Activated CD8-positive, alpha-beta memory T cell treated with anti-CD3 and anti-CD28 coated beads, Interleukin-2, amount 50 U/mL, for 1 hour (primary cell): ENCODE data around the gene SLC43A1.
"Not testable (repeated sequence)": the region's sequence is repeated elsewhere in the genome, so short reads cannot be mapped to it uniquely, and the experiment has no call there.

Source experiments
- DNase-seq: peaks from one replicate; pipeline ENCODE4 v3.0.0-alpha.2; 2020; ENCODE audit errors: extremely low read depth

SLC43A1 gene

DNA sequence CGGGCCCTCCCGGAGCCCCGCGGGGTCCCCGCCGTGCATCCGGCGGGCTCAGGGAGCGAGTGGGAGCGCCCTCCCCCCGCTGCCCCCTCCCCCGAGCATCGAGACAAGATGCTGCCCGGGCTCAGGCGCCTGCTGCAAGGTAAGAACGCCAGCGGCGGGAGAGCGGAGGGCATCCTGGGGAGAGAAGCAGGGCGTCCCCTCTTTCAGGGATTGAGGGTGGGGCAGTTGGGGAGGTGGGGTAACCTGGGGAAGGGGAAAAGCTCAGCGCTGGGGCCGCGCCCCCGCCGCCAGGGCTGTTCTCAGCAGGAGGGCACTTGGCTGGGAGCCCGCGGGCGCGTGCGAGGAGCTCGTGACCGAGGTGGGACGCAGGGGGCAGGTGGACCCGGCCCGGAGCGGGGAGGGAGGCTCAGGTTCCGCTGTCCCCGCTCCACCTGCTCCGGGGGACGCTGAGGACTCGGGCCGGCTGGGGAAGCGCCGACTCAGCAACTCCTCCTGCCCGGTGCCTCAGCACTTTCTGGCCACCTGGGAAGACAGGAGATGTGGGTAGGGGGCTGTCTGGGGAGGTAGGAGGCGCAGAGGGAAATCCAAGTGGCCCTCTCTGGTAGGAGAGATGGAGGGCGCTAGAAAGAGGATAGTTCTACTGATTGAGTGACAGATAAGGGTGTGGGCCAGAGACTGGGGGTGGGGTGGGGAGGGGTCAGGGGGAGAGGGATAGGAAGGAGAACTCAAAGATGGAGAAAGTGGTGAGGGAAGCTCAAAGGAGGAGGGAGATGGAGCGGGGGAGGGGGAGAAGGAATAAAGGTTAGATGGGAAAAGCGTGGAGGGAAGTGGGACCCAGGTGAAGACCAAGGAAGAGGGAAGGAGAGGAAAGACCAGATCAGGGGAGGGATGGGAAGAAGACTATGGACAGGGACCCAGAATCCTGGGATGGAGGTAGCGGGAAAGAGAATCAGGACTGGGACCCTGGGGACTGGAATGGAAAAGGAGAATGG is 54.4 kb downstream of the SLC43A1 start:
- no peak for DNase-seq

- DNase-seq, result no peak
Measured at GRCh38 chr11:57460022-57460757, 55.3 kb downstream of the SLC43A1 start, which contains the start of gene RTN4RL2. RTN4RL2 (plus strand) TSS chr11:57460528; CDS start chr11:57460866, 338 bp downstream.

DNA sequence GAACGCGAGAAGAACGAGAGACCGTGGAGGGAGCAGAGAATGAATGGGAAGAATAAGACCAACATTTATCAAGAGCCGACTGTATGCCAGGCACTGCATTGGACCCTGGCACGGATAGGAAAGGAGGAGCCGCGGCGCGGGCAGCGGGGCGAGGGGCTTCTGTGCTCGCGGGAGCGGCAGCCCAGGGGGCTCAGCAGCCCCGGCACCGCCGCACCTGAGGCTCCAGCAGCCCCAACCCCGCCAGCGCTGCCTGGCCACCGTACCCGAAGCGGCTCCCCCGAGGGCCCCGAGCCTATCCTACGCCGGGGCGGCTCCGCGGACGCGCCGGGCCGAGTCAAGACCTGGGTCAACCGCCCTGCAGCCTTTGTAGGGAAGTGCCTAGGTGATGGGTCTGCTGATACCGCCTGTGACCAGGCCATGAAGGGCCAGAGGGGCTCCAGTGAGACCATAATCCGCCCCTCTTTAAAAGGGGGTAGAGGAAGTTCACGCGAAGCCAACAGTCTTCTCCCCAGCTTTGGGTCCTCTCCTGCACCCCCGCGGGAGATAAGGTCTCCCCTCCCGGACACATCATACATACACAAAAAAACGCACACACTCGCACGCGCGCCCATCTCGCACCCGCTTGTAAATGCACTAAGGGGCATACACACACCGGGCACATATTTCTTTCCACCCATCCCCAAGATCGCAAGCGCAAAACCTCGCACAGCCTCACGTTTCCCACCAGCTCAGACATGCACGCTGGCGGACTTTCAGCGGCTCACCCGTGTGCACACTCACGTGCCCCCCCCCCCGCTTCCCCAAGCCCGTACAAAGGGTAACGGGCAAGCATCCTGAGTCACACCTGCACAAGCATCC is 56.1 kb downstream of the SLC43A1 start:
- DNase-seq, result no peak

DNA sequence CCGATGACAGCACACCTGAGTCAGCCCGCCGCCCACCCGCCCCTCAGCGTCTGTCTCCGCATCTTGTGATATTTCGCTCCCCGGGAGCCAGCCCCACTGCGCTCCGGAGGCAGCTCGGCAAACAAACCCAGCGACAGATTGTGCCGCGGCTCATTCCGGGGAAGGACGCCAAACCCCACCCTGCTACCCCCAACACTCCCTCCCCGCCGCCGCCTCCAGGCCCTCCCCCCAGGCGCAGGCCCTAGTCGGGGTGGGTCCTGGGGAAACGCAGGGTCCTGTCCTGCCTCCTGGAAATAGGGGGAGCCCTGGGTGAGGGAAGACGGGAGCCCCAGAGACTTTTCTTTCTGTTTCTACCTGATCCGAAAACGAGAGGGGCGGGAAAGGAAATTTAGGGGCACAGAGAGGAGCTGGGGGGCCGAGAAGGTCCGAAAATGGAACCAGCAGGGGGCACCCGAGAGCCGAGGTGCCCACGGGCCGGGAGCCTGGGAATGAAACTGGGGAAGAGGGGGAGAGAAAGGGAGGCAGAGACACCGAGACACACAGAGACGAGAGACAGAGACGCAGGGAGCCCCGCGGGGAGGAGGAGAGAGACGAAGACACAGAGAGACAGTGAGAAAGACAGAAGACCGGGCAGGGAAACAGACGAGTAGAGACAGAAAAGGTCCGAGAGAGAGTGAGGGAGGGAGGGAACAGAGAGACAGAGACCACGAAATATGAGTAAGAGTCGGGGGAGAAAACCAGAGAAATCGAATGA is 56.9 kb downstream of the SLC43A1 start:
- DNase-seq, result no peak

DNA sequence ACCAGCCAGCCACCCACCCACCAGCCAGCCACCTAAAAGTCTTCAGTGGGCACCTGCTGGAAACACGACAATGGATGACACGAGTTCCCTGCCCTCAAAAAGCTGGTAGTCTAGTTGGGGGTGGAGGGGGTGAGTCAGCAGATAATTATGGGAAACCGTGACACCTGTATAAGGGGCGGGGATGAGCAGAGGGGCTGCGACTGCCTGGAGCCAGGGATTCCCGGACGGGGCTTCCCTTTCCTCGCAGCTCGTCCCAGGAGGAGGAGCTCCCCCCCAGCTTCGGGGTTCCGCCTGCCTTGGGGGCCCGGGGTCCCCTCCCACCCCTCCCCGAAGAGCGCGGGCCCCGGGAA is 57.5 kb downstream of the SLC43A1 start:
- DNase-seq, result no peak

GRCh38 chr11:57457643-57458023 is 57.9 kb downstream of the SLC43A1 start:
- DNase-seq, result no peak

GRCh38 chr11:57456960-57457642 is 58.4 kb downstream of the SLC43A1 start:
- DNase-seq, result no peak

- no peak for DNase-seq
Measured at GRCh38 chr11:57453543-57454177, 61.8 kb downstream of the SLC43A1 start.

GRCh38 chr11:57446055-57446454 is 69.4 kb downstream of the SLC43A1 start:
- no peak for DNase-seq

DNA sequence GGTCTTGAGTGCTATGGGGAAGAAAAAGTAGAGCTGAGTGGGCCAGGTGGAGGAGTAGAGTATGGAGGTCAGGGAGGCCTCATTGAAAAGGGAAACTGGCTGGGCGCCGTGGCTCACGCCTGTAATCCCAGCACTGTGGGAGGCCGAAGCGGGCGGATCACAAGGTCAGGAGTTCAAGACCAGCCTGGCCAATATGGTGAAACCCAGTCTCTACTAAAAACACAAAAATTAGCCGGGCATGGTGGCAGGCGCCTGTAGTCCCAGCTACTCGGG is 70.4 kb downstream of the SLC43A1 start:
- not testable (repeated sequence) for DNase-seq

GRCh38 chr11:57444362-57445121 is 71.0 kb downstream of the SLC43A1 start:
- no peak for DNase-seq

DNA sequence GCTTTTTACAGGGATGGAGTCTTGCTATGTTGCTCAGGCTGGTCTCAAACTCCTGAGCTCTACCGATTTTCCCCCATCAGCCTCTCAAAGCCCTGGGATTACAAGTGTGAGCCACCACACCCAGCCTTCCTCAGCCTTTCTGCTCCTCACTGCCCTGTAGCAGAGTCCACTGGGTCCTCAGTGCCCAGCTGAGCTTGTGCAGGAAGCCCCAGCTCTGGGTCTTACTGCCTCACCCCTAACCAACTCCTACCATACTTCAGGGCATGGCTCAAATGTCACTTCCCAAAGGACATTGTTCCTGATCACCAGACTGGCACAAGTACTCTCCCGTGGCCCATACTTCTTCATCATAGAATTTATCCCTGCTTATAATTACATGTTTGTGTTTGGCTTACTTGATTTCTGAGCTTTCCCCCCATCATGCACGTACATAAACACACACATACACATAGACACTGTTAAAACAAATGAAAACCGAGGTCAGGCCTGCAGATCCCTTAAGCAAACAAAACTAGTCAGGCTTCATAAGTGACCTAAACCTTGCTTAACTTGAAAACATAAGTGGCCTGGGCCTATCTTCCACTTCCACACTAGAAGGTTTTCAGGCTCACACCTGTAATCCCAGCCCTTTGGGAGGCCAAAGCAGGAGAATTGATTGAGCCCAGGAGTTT is 74.6 kb downstream of the SLC43A1 start:
- DNase-seq, result no peak

DNA sequence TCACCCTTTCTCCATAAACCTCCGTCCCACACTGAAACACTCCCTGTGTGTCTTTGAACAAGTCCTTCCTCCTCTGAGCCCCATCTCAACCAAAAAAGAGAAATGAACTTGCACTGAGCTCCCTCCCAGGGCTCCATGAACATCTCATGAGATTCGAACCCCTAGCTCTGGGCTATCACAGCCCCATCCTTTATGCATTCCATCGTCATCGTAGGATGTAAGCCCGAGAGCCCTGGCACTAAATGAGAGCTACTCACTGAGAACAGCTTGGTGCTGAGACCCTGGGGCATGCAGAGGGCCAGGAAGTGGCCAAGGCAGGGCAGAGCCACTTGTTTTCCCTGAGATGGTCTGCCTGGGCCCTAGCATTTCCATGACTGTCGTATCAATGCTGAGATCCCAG is 75.7 kb downstream of the SLC43A1 start:
- no peak for DNase-seq

DNA sequence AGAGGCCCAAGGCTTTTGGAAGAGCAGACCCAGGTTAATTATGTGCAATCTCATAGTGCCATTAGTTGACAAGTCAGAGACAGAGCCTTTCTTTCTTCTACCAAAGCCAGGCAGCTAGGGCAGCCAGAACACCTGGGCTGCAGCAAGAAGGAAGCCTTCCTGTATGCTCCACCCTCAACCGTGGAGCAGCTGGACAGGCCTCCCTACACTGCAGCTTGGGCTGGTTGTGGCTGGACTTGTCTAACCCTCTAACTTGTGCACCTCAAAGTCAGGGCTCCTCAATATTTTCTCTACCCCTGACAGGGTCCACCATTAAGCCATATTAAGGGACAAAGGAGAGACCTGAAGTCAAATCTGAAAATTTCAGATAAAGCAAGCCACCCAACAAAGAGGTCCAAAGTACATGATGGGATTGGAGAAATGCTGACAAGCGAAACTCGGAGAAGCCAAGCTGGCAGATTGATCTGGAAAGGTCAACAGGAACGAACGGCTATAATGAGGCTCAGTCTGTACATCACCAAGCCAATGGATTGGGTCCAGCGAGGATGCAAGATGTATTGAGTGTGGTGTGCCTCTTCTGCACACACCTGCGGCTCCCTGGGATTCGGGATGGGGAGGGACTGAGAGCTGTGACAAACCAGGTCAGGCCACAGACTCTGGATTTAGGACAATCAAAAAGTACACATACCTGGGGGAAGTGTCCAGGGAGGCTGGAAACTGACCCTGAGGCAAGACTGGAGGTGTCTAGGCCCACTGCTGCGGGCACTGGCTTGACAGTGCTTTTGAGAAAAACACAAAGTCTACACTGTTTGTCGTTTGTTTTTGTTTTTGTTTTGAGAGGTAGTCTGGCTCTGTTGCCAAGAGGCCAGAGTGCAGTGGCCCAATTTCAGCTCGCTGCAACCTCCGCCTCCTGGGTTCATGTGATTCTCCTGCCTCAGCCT is 76.9 kb downstream of the SLC43A1 start:
- no peak for DNase-seq

GRCh38 chr11:57436031-57436430 is 79.5 kb downstream of the SLC43A1 start:
- DNase-seq, result no peak

- no peak for DNase-seq
Measured at GRCh38 chr11:57434640-57435546, 80.6 kb downstream of the SLC43A1 start.
